Endothelial cell of umbilical vein (primary cell): ENCODE data around the gene FHOD3. TPM values are rescaled to one million over a fixed set of nuclear protein-coding genes. Genes with fewer than 3 reads are reported as not detected.

Experiments used
- BruUV-seq: library from RNA; stranded (reverse); fragments of 400-500 nt; replicated peaks from 2 replicates; lab custom pipeline; 2021; lab: Mats Ljungman, UMichigan
- CTCF ChIA-PET: fragments of 300-600, 350-600 bp; sonication (Branson Sonifier 250); formaldehyde crosslinking; loops from one replicate; lab custom pipeline; 2021; ENCODE audit warnings: antibody characterized with exemption, inconsistent platforms; lab: Charles Lee
- POLR2A ChIA-PET: fragments of 300-600, 350-600 bp; sonication (Branson Sonifier 250); formaldehyde crosslinking; loops from one replicate; lab custom pipeline; 2021; ENCODE audit warnings: antibody characterized with exemption, inconsistent platforms; lab: Charles Lee
- DNase-seq: peaks from one replicate; pipeline ENCODE4 v3.0.0-alpha.2; 2011; ENCODE audit warnings: low read depth, low spot score
- FAIRE-seq: peaks from 2 replicates; lab custom pipeline; 2011; peaks lifted over from hg19 to GRCh38; lab: Jason Lieb, UNC
- H2AFZ ChIP-seq: 2 replicates; pipeline ENCODE4 v1.6.0; 2012; ENCODE audit warnings: low read depth, low read length, control low read depth, inconsistent platforms
- H3K27ac ChIP-seq: 2 replicates; pipeline ENCODE4 v1.5.1; 2011; ENCODE audit warnings: low read depth, mild to moderate bottlenecking, control low read depth, low read length, moderate library complexity; ENCODE audit not compliant: insufficient read depth
- H3K27me3 ChIP-seq, 2 experiments: 2 replicates each; pipeline versions ENCODE4 v1.6.0 to v1.6.1; 2011; ENCODE audit warnings: low read length in 2 of 2, mixed read lengths in 1 of 2; ENCODE audit not compliant: control insufficient read depth in 2 of 2, insufficient read depth in 2 of 2
- H3K36me3 ChIP-seq, 2 experiments: 2 replicates in 1 of 2; 3 replicates in 1 of 2; pipeline ENCODE4 v1.5.1; 2011; ENCODE audit warnings: low read length in 2 of 2, mild to moderate bottlenecking in 1 of 2, moderate library complexity in 1 of 2; ENCODE audit not compliant: control insufficient read depth in 2 of 2, insufficient read depth in 2 of 2; ENCODE audit errors: extremely low read depth in 1 of 2
- H3K4me1 ChIP-seq: 3 replicates; pipeline ENCODE4 v1.5.1; 2011; ENCODE audit warnings: mild to moderate bottlenecking, low read length; ENCODE audit not compliant: control insufficient read depth, insufficient read depth; ENCODE audit errors: extremely low read depth
- H3K4me2 ChIP-seq: 2 replicates; pipeline ENCODE4 v1.6.1; 2011; ENCODE audit warnings: low read length, control low read depth, mixed read lengths; ENCODE audit not compliant: insufficient read depth
- H3K4me3 ChIP-seq, 3 experiments: fragments of 200-600 bp in 1 of 3; sonication (generic), shearing (Covaris generic) in 1 of 3; replicated peaks in 1 of 3; 2 replicates each; pipeline ENCODE4 v1.5.1; 2011 to 2016; ENCODE audit warnings: control low read depth in 3 of 3, low read length in 3 of 3, mild to moderate bottlenecking in 2 of 3, inconsistent platforms in 1 of 3, low read depth in 1 of 3, moderate library complexity in 1 of 3; ENCODE audit not compliant: insufficient read depth in 1 of 3
- H3K79me2 ChIP-seq: 2 replicates; pipeline ENCODE4 v1.6.0; 2012; ENCODE audit warnings: low read length, inconsistent platforms; ENCODE audit not compliant: control insufficient read depth, insufficient read depth
- H3K9ac ChIP-seq: replicated peaks from 2 replicates; pipeline ENCODE3; 2011; ENCODE audit warnings: low read length, control low read depth; ENCODE audit not compliant: insufficient read depth; ENCODE audit errors: extremely low read depth
- H3K9me1 ChIP-seq: replicated peaks from 3 replicates; pipeline ENCODE4 v1.6.0; 2011; ENCODE audit warnings: mild to moderate bottlenecking, low read length; ENCODE audit not compliant: control insufficient read depth, insufficient read depth; ENCODE audit errors: extremely low read depth
- H3K9me3 ChIP-seq: replicated peaks from 2 replicates; pipeline ENCODE4 v1.5.1; 2012; ENCODE audit warnings: low read length, inconsistent platforms; ENCODE audit not compliant: control insufficient read depth, insufficient read depth
- H4K20me1 ChIP-seq: replicated peaks from 2 replicates; pipeline ENCODE3; 2011; ENCODE audit warnings: mild to moderate bottlenecking, low read length; ENCODE audit not compliant: control insufficient read depth, insufficient read depth; ENCODE audit errors: extremely low read depth
- EZH2 ChIP-seq: IDR thresholded peaks from 2 replicates; pipeline ENCODE4 v1.6.1; 2012; ENCODE audit warnings: borderline replicate concordance, low read depth, mild to moderate bottlenecking, moderate library complexity, low read length, inconsistent platforms; ENCODE audit not compliant: severe bottlenecking
- FOS ChIP-seq: IDR thresholded peaks from 2 replicates; pipeline ENCODE4 v1.6.1; 2011; ENCODE audit warnings: mild to moderate bottlenecking, low read length, moderate library complexity, borderline replicate concordance; ENCODE audit not compliant: insufficient read depth
- GATA2 ChIP-seq: IDR thresholded peaks from 2 replicates; pipeline ENCODE4 v1.7.0; 2011; ENCODE audit warnings: low read depth, mild to moderate bottlenecking, moderate library complexity, mixed read lengths, low read length; ENCODE audit not compliant: insufficient read length, insufficient read depth
- JUN ChIP-seq: IDR thresholded peaks from 2 replicates; pipeline ENCODE4 v1.6.1; 2011; ENCODE audit warnings: borderline replicate concordance, low read depth; ENCODE audit not compliant: insufficient read length, insufficient read depth
- MAX ChIP-seq: IDR thresholded peaks from 2 replicates; pipeline ENCODE4 v1.6.1; 2011; ENCODE audit not compliant: insufficient read depth, insufficient read length
- MYC ChIP-seq: IDR thresholded peaks from one replicate; pipeline ENCODE4 v1.6.1; 2011; ENCODE audit warnings: mild to moderate bottlenecking, low read depth, low read length
- POLR2A ChIP-seq: IDR thresholded peaks from 2 replicates; pipeline ENCODE4 v1.6.1; 2012; ENCODE audit warnings: low read depth, mild to moderate bottlenecking, control low read depth, low read length
- POLR2AphosphoS5 ChIP-seq: IDR thresholded peaks from 2 replicates; pipeline ENCODE4 v1.6.1; 2012; ENCODE audit warnings: low read depth, mild to moderate bottlenecking, control low read depth, low read length, moderate library complexity; ENCODE audit not compliant: insufficient read depth
- dilution Hi-C: fragments of 300-500 bp; cut with MboI; formaldehyde crosslinking; loops from one replicate; pipeline ENCODE4 v1.15.0; 2019; ENCODE audit warnings: low sequenced_read_pairs; ENCODE audit not compliant: extremely low pct_ligation_motif_present
- intact Hi-C: fragments of 100-400 bp; cut with micrococcal nuclease; formaldehyde crosslinking; loops from one replicate; pipeline ENCODE4 v1.10.0; 2022
- polyA plus RNA-seq, 4 experiments: library from polyadenylated mRNA; depleted of rRNA in 3 of 4; stranded (reverse) in 3 of 4; unstranded in 1 of 4; fragments of >200 nt; gene quantifications; 2 replicates each; pipeline versions ENCODE4 v1.2.1 to v1.2.3, GENCODE V29; 2011 to 2012; ENCODE audit warnings: missing spikeins in 1 of 4
- total RNA-seq: library from RNA; stranded (reverse); gene quantifications from 2 replicates; pipeline ENCODE4 v1.2.3, GENCODE V29; 2021
- TF ChIP-seq, protein P1 (sequence below), 2 donors: IDR thresholded peaks; 1 replicate in 1 of 2; 2 replicates in 1 of 2; pipeline ENCODE4 v1.5.1; 2011; ENCODE audit warnings: low read length in 2 of 2, mild to moderate bottlenecking in 2 of 2, moderate library complexity in 2 of 2, control low read depth in 1 of 2, inconsistent platforms in 1 of 2, low read depth in 1 of 2; ENCODE audit not compliant: insufficient read depth in 1 of 2; ENCODE audit errors: extremely low read depth in 1 of 2

FHOD3 gene
- total and polyA plus RNA-seq, 2 donors (not counting 3 experiments of a cell fraction or from before 2014, with no cell fraction given), result 0.06 to 1.5 TPM

- H3K4me2 ChIP-seq, result no peak overlapping the region
- no peaks in the 10 kb centered on the region for H3K79me2 ChIP-seq
- H3K4me1 ChIP-seq, result no peaks in the 10 kb centered on the region
- dilution Hi-C loops (no loop called here), intact Hi-C loops (no loop called here)
- DNase-seq, result no peak
- no peaks in the 10 kb centered on the region for H3K36me3 ChIP-seq
- no peaks in the 10 kb centered on the region for H4K20me1 ChIP-seq
- no peak for FAIRE-seq
- no peaks in the 10 kb centered on the region for H3K9me3 ChIP-seq
- H3K9me1 ChIP-seq, result no peaks in the 10 kb centered on the region
- no peak overlapping the region for H2AFZ ChIP-seq
- H3K27me3 ChIP-seq, result no peaks in the 10 kb centered on the region
- no peak overlapping the region for H3K9ac ChIP-seq
- TF ChIP-seq JUN (no peak), EZH2 (no peak), POLR2AphosphoS5 (no peak), FOS (no peak), GATA2 (no peak), MAX (no peak), POLR2A (no peak), MYC (no peak)
- TF ChIP-seq, protein P1, sequence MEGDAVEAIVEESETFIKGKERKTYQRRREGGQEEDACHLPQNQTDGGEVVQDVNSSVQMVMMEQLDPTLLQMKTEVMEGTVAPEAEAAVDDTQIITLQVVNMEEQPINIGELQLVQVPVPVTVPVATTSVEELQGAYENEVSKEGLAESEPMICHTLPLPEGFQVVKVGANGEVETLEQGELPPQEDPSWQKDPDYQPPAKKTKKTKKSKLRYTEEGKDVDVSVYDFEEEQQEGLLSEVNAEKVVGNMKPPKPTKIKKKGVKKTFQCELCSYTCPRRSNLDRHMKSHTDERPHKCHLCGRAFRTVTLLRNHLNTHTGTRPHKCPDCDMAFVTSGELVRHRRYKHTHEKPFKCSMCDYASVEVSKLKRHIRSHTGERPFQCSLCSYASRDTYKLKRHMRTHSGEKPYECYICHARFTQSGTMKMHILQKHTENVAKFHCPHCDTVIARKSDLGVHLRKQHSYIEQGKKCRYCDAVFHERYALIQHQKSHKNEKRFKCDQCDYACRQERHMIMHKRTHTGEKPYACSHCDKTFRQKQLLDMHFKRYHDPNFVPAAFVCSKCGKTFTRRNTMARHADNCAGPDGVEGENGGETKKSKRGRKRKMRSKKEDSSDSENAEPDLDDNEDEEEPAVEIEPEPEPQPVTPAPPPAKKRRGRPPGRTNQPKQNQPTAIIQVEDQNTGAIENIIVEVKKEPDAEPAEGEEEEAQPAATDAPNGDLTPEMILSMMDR (IDR thresholded peaks at IDR 0.05; ENCODE audit: extremely low read depth in 1 of 2, insufficient read depth in 1 of 2, low read depth in 1 of 2, low read length in 2 of 2), result no peak
- ChIA-PET POLR2A (no interaction called here), CTCF (no interaction called here)
- no peak overlapping the region for H3K4me3 ChIP-seq
- H3K27ac ChIP-seq, result no peak overlapping the region
- no TSS peak for BruUV-seq
Observed at GRCh38 chr18:36592282-36592681, 294.8 kb downstream of the FHOD3 start.
